Fibroblast of lung (primary cell): ENCODE data around the gene EFCAB8.

ENCODE experiments used
- EZH2 ChIP-seq: IDR thresholded peaks from 2 replicates; pipeline ENCODE4 v1.5.1; 2012; ENCODE audit warnings: low read length, control low read depth, mild to moderate bottlenecking; ENCODE audit errors: missing control alignments
- TF ChIP-seq, protein P1 (sequence below), 2 donors: IDR thresholded peaks in 1 of 2; conservative IDR thresholded peaks in 1 of 2; 1 replicate in 1 of 2; 2 replicates in 1 of 2; pipeline ENCODE4 v1.5.1; 2011 to 2012; ENCODE audit warnings: low read length in 2 of 2, control low read depth in 1 of 2, inconsistent platforms in 1 of 2, low read depth in 1 of 2, mild to moderate bottlenecking in 1 of 2

DNA sequence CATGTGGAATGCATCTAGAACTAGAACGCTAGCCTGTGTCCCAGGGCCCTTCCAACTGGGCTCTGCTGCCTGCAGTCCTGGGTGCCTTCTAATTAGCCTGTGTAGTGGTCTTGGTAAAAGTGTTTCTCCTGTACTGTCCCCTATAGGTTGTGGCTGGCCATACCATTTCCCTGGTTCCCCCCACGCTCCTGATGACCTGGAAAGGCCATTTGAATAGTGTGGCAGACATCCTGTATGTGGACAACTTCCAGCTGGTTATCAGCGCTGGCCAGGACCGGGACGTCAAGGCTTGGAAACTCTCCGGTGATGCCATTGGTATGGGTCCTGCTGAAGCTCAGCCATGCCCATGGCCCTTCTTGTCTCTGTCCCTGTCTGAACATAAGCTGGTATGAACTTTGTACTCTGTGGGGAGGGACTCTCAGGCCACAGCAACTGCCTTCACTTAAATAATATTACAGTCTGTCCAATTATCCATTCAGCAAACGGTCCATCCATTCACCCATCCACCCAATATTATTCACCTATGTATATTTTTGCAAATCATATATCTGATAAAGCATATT, 84.8 kb downstream of the EFCAB8 start:
- TF ChIP-seq, protein P1, sequence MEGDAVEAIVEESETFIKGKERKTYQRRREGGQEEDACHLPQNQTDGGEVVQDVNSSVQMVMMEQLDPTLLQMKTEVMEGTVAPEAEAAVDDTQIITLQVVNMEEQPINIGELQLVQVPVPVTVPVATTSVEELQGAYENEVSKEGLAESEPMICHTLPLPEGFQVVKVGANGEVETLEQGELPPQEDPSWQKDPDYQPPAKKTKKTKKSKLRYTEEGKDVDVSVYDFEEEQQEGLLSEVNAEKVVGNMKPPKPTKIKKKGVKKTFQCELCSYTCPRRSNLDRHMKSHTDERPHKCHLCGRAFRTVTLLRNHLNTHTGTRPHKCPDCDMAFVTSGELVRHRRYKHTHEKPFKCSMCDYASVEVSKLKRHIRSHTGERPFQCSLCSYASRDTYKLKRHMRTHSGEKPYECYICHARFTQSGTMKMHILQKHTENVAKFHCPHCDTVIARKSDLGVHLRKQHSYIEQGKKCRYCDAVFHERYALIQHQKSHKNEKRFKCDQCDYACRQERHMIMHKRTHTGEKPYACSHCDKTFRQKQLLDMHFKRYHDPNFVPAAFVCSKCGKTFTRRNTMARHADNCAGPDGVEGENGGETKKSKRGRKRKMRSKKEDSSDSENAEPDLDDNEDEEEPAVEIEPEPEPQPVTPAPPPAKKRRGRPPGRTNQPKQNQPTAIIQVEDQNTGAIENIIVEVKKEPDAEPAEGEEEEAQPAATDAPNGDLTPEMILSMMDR (conservative IDR thresholded peaks at IDR 0.05 in 1 of 2, IDR thresholded peaks at IDR 0.05 in 1 of 2; ENCODE audit: low read depth in 1 of 2, low read length in 2 of 2): no peak
- TF ChIP-seq EZH2: no peak
